A673 (cell line): ENCODE results near the gene SEMA6B.

Source experiments
- CTCF ChIP-seq: fragments of 300-800, 200-600 bp; sonication (generic); conservative IDR thresholded peaks from 2 replicates; pipeline ENCODE4 v1.5.1; 2017; ENCODE audit warnings: low read depth, mild to moderate bottlenecking, antibody characterized with exemption, low read length, moderate library complexity, mixed read lengths
- EZH2 ChIP-seq: fragments of 200-600 bp; sonication (generic); IDR thresholded peaks from 2 replicates; pipeline ENCODE4 v1.6.1; 2017; ENCODE audit warnings: borderline replicate concordance, low read depth, mild to moderate bottlenecking, mixed read lengths, antibody characterized with exemption, low read length; ENCODE audit not compliant: poor library complexity, severe bottlenecking

- TF ChIP-seq CTCF (no peak), EZH2 (no peak)
These were observed 39.8 kb downstream of the SEMA6B start for GRCh38 chr19:4519521-4520277.
